Fibroblast of lung (primary cell): ENCODE data around the gene CNNM1.

Source experiments
- CTCF ChIP-seq, 2 donors: IDR thresholded peaks in 1 of 2; conservative IDR thresholded peaks in 1 of 2; 1 replicate in 1 of 2; 2 replicates in 1 of 2; pipeline ENCODE4 v1.5.1; 2011 to 2012; ENCODE audit warnings: low read length in 2 of 2, control low read depth in 1 of 2, inconsistent platforms in 1 of 2, low read depth in 1 of 2, mild to moderate bottlenecking in 1 of 2
- EZH2 ChIP-seq: IDR thresholded peaks from 2 replicates; pipeline ENCODE4 v1.5.1; 2012; ENCODE audit warnings: low read length, control low read depth, mild to moderate bottlenecking; ENCODE audit errors: missing control alignments

- TF ChIP-seq CTCF (conservative IDR thresholded peaks at IDR 0.05 in 1 of 2, IDR thresholded peaks at IDR 0.05 in 1 of 2; ENCODE audit: low read depth in 1 of 2, low read length in 2 of 2) (no peak), EZH2 (no peak)
Measured at GRCh38 chr10:99337901-99338300, 8.7 kb downstream of the CNNM1 start.
